Left colon (tissue), 2 donors: ENCODE results near the gene RENBP. TPM values are rescaled to one million over a fixed set of nuclear protein-coding genes. Genes with fewer than 3 reads are reported as not detected.

Experiments used
- ATAC-seq: fragments of 200-7000 bp; cut with Tn5 transposase; one replicate; pipeline ENCODE4 v1.9.1; 2020; ENCODE audit warnings: mild to moderate bottlenecking, moderate library complexity
- DNase-seq, 2 donors: peaks; one replicate each; pipeline ENCODE4 v3.0.0-alpha.2; 2020
- intact Hi-C, 2 donors: fragments of 100-400 bp; cut with DNase I in 1 of 2; cut with micrococcal nuclease in 1 of 2; formaldehyde crosslinking; loops; one replicate each; pipeline versions ENCODE4 v1.11.2 to v1.14.0; 2022; cut with DNase I, micrococcal nuclease
- total RNA-seq, 2 donors: library from RNA; stranded (reverse); fragmentation: NEBNext Ultra II Directional; extraction: Animal tissue kit (Norgen Biotek cat#: 25700); gene quantifications; one replicate each; pipeline ENCODE4 v1.2.1, GENCODE V29; 2021
- donor health status: DM: no; HTN: no; CAD: no.
- donor health status: DM: yes; HTN: yes; CAD: no.

RENBP gene
- total RNA-seq, 2 donors from 2014 or later, result 3.8 to 8.6 TPM

DNA sequence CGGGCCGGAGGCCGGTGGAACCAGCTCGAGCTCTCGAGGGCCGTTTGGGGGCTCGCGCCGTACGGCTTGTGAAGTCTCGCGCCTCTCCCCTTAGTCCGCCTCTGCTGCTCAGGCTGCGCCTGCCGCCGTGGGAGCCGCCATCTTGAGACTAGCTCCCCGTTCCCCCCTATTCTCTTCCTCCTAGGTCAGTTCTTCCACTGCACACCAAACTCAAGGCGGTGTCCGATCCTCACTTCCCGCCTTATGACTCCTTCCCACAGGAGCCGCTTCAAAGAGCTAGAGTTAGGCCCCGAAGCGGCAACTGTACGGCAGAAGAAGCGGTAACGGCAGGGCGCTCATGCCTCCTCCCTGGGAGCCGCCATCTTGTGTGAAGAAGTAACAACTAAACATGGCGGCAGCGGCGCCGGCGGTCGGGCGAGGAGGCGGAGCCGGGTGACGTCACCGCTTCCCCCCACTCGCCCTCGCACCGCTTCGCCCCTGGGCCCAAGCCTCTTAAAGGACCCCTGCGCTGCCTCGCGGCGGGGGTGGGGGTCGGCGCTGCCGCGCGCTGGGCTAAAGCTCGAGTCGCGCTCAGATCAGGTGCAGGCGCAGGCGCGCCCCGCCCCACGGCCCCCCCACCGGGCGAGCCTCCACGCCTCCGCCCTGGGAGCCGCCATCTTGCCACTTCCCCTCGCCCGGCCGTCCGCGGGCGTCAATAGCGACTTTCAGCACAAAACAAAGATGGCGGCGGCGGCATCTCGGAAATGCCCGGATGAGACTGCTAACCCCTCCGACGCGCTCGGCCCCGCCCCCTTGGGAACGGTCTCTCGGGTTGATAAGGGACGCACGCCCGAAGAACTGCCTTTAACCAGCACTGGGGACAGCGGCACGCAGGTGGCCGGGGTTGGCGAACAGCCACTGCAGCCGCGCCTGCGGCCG is 27.3 kb upstream of the RENBP start, which contains the start of gene HCFC1:
TSS of gene HCFC1 (minus strand) at position 369 of the 918 bp plus-strand sequence. CDS start 978 bp downstream, outside the sequence.
- ATAC-seq (peak; percentile 67), DNase-seq (peak; percentile 93)
- intact Hi-C loops, result no loop called here

DNA sequence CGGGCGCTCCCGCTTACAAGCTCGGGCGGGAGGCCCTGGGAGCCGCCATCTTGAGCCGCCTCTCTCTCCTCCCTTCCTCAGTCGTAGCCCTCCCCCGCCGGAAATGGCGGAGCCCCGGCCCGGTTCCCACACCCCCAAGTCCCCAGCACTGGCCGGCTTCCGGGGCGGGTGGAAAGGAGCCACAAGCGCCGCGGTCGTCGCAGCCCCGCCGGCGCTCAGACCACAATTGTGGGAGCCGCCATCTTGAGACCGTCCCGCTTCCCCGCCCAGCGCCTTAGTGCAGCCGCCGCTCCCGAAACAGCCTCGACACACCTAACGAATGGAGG is 26.6 kb upstream of the RENBP start:
- ATAC-seq, result peak; percentile 69
- DNase-seq, result peak; percentile 91 to 92
- intact Hi-C loops, result no loop called here

DNA sequence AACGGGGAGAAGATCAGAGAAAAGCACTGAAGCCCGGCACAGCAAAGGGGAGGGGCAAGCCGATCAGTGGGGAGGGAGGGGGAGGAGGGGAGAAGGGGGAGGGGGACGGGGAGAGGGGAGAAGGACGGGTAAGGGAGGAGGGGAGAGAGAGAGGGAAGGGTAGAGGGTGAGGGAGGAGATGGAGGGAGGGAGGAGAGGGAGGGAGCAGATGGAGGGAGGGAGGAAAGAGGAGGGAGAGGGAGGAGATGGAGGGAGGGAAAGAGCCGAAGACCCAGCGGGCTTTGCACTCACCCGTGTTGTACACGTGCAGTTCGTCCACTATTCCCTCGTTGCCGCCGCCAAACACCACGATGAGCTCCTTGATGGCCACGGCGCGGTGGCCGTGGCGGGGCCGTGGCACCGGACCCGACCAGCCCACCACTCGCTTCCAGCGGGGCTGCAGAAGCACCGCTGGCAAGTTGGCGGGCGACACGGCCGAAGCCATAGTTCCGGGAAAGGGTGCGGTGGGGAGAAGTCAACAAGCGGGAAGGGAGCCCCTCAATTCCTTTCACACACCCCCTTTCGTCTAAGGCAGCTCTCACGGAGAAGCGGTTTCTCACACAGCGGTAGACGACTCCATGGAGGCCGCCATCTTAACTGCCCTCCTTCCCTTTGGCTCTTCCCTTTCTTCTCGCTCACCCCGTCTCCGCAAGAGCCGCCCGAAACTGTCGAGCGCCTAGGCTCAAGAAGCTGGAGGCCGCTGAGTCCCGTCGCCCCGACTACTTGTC is 26.1 kb upstream of the RENBP start:
- intact Hi-C loops, result no loop called here
- peak; percentile 15 for ATAC-seq
- peak in 1 of 2 donors; percentile 45 for DNase-seq

DNA sequence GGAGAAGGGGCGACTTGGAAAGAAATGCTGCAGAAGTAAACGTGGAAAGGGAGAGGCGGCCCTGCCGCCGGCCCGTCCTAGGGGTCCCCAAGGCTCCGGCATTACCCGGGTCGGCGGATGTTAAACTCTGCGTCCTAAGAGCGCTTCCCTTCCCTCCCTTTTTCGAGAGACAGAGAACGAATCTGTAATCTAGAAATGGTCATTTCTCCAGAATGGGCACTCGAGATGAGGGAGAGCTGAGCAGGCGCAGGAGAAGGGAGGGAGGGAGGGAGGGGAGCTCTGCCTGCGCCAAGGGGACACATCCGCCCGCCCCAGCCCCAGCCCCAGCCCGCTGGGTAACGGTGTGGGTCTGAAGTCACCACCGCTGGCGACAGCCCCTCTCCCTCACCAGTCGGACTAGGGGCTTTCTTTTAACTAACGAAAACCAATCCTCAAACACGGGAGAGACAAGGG is 25.5 kb upstream of the RENBP start:
- no peak for ATAC-seq
- intact Hi-C loops, result no loop called here
- DNase-seq, result peak in 1 of 2 donors; percentile 36

DNA sequence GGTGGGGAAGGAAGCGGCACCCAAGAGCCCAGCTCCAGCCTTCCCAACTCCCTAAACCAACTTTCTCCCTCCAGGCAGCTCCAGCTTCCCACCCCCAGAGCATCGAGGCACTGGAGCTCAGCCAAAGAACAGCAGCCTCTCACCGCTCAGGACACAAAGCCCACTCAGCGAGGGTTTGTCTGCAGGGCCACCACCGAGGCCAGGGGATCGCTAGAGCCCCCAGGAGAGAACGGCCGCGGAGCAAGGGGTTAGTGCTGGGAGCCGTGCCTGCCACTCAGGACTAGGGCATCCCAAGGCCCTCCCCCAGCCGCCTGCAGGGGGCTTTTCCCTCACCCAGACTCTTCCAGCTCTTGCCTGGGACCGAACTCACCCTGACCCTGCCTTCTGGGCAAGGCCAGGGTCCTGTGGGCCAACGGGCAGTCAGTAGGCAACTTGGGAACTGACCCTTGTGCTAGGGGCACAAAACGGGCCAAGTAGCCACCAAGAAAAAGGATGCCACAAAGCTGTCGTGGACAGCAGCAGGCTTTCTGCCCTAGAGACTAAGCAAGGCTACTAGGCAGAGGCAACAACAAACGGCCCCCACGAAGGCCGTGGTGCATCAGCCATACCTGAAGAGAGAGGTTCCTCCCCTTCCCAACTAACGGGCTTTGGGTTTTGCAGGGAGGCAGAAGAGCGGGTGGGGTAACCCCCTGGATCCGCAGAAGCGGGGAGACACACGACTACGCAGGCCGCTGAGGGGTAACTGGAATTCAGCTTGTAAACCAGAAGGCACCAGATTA is 24.9 kb upstream of the RENBP start:
- ATAC-seq, result no peak
- intact Hi-C loops, result no loop called here
- DNase-seq, result no peak

DNA sequence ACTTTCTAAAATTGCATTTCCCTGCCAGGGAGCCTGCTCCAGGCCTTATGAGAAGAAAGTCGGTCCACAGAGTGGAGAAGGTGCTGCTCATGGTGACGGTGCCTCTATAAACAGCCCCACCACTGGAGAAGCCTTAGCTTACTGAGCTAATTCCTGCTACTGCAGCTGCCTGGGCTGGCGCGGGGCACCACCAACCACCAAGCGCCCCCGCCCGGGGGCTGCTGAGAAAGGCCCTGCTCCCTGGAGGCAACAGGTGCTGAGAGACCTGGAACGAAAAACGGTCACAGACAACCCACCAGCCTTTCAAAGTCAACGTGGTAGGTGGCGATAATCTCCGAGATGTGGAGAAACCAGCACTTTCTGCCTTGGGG is 24.3 kb upstream of the RENBP start:
- intact Hi-C loops, result no loop called here
- ATAC-seq, result no peak

DNA sequence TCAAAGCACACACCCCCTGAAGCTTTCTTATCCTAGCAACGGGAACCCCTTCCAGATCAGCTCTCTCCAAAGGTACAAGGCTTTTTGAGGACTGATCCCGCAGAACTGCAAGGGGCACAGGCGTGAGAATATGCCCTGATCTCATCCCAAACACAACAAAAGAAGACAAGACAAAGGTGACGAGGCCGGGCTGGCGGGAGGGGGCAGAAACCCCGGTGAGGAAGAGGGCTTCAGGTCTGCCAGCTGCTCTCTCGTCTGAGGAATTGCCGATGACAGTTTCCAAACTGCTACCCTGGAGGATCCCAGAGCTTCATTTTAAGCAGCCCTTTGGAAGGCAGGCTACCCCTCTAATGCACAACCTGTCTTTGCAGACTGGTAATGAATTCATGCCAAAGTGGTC is 23.8 kb upstream of the RENBP start:
- ATAC-seq (no peak), DNase-seq (no peak)
- intact Hi-C loops, result no loop called here

More for the DNA sequence above, 24.3 kb upstream of the RENBP start:
- DNase-seq, result no peak

DNA sequence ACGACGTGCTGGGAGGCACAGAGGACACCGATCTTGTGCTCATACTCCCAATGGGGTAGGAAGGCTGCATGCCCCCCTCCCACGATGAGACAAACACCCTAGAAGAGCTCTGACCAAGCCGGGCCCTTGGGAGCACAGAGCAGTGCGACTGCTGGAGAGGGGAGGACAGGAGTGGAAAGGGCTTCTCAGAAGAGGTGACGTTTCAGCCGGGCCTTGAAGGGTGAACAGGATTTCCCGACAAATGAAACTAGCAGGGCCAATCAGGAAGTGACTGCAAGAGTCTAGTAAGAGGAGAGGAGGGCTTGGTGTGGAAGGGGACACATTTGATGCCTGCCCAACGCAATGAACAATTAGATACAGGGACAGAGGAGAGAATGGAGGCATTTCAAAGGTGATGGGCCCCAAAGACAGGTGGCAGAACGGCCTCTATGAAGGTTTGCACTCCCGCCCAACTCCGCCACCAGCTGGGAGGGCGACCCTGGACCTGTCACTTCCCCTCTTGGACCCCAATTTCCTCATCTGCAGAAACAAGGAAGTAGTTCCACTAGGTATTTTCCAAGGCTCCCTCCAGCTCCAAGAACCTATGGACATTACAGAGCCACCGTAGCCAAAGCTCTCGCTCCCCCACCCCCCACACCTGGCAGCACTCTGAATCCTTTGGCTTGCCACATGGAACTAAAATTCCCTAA is 23.2 kb upstream of the RENBP start:
- intact Hi-C loops, result no loop called here

DNA sequence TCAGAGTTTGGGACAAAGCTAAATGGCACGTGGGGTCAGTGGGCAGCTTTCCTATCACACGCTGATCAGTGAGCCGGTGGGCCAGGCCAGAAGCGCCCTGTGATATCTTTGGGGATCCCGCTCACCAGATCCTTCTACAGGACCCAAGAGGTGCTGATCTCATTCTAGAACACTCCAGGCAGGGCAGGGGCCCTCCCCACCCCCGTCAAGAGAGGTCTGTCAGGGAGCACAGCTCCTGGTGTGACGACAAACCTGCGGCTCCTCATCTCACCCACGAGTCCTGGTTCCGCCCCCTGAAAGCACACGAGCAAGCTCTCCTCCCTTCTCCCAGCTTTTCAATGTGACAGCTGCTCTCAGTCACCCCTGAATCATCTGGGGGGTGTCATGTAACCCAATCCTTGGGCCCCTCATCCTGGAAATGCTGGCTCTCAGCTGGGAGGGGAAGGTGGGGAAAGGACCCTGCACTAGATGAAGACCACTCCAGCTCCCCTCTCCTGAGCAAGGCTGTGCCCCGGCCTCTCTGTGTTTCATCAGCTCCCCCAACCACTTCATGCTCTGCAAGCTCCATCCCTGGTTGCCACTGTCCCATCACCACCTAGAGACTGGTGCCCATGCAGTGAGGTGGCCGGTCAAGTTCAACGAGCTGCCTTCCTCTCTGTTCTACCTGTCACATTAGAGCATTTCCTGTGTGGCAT is 22.5 kb upstream of the RENBP start:
- ATAC-seq, result no peak
- DNase-seq, result no peak
- intact Hi-C loops, result no loop called here

More for the DNA sequence above, 23.2 kb upstream of the RENBP start:
- no peak for ATAC-seq
- DNase-seq, result no peak

DNA sequence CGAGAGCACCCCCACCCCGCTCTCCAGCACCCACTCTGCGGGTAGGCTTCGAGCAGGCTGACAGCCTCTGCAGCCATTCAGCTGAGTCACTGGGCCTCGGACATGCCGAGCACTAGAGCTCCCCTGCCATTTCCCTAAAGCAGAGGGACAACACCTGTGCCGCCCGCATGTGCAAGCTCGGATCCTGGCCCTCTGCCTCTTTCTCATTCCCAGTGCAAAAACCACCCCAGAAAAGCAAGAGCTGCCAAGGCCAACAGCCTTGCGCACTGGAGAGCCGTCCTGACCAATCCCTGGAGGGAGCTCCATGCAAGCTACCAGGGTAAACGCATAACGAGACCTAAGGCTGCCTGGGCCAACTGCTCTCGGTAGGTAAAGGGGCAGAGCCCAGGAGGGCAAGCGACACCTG is 21.8 kb upstream of the RENBP start:
- DNase-seq (no peak), ATAC-seq (no peak)
- intact Hi-C loops, result no loop called here

DNA sequence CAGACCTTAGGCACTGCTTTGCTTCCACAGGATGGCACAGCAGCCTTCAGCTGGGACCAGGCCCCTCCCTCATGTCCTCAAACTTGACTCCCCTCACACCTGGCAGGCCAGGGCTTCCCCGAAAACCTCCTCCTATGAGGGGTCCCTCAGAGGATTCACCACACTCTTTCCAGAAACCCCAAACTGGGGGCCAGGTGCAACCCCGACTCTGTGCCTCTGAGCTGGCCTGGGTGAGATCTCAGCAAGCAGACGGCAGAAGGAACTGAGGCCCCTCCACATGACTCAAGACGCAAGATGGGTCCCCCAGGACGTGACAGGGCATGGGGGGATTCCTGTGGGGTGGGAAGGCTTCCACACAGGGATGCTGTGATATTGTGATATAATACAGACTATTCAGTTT is 21.0 kb upstream of the RENBP start:
- intact Hi-C loops, result no loop called here

DNA sequence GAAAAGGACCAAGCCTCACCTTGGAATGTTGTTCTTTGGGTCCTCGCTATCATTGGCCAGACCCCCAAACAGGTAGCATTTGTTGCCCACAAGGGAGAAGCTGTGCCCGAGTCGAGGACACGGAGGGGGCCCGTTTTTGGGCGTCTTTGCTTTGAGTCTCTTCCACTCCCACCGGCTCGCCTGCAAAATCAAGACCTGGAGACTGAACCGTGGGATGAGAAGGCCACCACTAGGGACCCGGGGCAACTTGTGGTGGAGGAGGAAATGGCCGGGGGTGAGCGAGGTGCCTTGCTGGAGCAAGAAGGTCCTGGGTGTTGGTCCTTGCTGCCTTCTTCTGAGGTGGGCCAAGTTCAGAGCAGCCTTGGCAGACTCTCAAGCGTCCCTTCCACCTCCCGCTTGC is 19.7 kb upstream of the RENBP start:
- ATAC-seq (no peak), DNase-seq (no peak)
- intact Hi-C loops, result no loop called here

More for the DNA sequence above, 21.0 kb upstream of the RENBP start:
- no peak for ATAC-seq
- DNase-seq, result no peak

DNA sequence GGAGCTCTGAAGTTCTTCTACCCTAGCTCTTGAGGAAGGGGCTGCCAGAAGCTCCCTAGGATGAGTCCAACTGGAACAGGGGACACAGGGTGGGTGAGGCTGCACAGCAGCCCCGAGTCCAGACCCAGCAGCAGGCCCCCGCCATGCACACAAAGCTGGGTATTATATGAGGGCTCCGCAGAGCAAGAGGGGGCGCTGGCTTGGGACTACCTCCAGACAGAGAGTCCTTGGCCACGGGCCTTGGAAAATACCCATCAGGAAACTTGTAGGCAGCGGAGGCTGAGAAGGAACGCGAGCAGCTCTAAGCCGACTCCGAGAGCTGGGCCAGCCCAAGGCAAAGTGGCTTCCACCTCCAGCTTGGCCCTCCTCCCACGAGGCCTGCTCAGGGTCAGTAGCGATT is 19.1 kb upstream of the RENBP start:
- no peak for ATAC-seq

DNA sequence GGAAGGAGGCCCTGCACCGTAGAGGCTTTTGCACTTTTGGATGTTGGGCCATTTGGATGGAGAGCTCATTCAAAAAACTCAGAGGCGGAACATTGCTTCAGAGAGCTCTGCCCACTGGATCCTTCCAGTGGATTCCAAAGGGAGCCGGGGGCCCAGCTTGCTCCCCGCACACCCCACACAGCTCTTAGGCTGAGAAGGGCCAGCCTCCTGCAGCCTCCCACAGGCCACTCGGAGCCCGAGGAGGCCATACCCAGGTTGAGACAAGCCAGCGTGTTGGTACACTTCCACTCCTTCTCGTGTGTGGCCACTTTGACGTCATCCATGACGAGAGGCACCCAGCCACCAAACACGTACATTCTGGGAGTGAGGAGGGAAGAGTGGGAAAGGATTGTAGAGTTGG is 16.8 kb upstream of the RENBP start:
- ATAC-seq, result no peak
- DNase-seq, result no peak
- intact Hi-C loops, result no loop called here

More for the DNA sequence above, 19.1 kb upstream of the RENBP start:
- DNase-seq, result no peak
- intact Hi-C loops, result no loop called here

DNA sequence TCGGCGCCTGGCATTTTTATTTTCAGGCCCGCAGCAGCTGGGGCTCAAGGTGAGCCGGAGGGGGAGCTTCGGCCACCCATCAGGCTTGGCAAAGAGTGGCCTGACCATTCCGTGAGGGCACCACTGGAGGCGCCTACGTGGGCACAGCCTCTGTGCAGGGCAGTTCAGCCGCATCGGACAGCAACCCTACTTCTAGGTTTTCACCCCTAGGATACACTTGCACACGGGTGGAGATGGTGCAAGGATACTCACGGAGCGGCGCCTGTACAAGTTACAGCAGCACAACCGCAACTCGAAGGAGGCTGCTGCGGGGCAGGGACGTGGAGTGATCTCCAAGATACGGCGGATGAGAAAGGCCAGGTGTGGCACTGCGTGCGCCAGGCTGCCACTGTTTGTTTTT is 16.3 kb upstream of the RENBP start:
- ATAC-seq (no peak), DNase-seq (no peak)
- intact Hi-C loops, result no loop called here

DNA sequence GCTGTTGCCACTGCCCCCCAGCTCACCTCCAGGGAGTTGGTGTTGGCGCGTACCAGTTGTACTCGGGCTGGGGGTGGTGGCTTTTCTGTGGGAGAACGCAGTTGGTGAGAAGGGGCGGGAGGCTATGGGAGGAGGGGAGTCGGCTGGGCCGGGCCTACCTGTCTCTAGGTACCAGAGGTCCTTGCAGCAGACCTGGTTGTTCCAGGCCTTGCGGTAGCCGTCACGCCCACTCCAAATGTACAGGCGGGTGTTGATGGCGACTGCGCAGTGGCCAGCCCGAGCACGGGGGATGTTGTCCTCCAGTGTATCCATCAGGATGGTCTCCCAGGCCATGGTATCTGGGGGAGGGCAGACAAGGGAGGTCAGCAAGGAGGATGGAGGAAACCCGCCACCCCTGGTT is 15.6 kb upstream of the RENBP start:
- intact Hi-C loops, result no loop called here
- ATAC-seq, result no peak
- no peak for DNase-seq

DNA sequence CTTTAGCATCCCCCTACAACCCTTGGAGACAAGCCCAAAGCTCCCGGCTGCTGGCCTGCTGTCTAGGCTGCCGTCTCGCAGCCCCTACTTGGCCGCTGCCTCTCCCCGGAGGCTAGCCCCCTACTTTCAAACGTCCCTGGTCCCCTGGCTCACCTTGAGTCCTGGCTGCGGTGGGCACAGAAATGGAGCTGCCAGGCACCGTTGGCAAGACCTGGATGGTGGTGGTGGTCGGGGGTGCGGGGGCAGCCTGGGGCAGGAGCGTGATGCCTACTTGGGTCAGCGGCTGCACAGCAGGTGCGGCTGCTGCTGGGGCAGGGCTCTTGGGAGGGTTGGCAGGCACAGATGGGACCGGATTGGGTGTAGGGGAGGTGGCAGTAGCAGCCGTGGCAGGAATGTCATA is 15.2 kb upstream of the RENBP start:
- intact Hi-C loops, result no loop called here

DNA sequence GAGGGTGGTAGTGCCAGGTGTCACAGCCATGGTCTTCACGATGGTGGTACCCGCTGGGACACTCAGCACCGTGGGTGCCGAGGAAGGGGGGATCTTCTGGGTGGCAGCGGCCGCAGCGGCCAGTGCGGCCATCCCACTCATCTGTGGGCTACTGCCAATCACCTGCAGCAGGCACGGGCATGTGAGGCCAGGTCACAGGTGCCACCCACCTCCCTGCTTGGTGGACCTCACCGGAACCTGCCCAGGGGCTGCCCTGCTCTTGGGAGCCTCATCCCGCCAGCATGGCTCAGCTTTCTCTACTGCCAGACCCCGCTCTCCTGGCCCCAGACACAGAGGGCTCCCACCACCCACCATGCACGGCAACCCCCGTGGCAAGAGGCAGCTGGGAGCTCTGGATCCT is 14.2 kb upstream of the RENBP start:
- intact Hi-C loops, result no loop called here
- ATAC-seq (no peak), DNase-seq (no peak)

More for the DNA sequence above, 15.2 kb upstream of the RENBP start:
- ATAC-seq (no peak), DNase-seq (no peak)
